Measurements from ENCODE around the gene ELMOD2.

ELMOD2 gene

DNA sequence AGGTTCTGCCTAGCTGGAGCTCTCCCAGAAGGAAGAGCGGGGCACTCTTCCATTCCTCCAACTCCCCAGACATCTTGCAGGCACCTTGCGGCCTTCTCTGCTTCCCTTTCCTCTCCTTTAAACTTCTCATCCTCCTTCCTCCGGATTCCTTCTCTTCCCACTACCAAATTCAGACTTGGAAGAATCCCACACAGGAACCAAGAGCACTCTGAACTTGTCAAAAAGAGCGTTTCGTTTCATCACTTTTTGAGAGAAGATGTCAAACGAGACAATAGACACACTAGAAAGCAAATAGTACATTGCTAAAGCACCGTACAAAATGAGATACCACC, 45.3 kb downstream of the ELMOD2 start:
- CTCF ChIA-PET, result no interaction called here
- Histone ChIP-seq H3K4me1 (ENCODE audit: control insufficient read depth, insufficient read depth, low read length) (no peaks in the 10 kb centered on the region), H3K27ac (ENCODE audit: extremely low read depth, low read depth, low read length) (no peak overlapping the region), H3K36me3 (ENCODE audit: control insufficient read depth in 2 of 2, insufficient read depth in 1 of 2, low read length in 2 of 2) (no peaks in the 10 kb centered on the region), H3K9me3 (ENCODE audit: control insufficient read depth, insufficient read depth, low read depth, low read length) (no peaks in the 10 kb centered on the region), H3K4me3 (ENCODE audit: low read depth, low read length) (no peak overlapping the region)
- TF ChIP-seq, protein P1, sequence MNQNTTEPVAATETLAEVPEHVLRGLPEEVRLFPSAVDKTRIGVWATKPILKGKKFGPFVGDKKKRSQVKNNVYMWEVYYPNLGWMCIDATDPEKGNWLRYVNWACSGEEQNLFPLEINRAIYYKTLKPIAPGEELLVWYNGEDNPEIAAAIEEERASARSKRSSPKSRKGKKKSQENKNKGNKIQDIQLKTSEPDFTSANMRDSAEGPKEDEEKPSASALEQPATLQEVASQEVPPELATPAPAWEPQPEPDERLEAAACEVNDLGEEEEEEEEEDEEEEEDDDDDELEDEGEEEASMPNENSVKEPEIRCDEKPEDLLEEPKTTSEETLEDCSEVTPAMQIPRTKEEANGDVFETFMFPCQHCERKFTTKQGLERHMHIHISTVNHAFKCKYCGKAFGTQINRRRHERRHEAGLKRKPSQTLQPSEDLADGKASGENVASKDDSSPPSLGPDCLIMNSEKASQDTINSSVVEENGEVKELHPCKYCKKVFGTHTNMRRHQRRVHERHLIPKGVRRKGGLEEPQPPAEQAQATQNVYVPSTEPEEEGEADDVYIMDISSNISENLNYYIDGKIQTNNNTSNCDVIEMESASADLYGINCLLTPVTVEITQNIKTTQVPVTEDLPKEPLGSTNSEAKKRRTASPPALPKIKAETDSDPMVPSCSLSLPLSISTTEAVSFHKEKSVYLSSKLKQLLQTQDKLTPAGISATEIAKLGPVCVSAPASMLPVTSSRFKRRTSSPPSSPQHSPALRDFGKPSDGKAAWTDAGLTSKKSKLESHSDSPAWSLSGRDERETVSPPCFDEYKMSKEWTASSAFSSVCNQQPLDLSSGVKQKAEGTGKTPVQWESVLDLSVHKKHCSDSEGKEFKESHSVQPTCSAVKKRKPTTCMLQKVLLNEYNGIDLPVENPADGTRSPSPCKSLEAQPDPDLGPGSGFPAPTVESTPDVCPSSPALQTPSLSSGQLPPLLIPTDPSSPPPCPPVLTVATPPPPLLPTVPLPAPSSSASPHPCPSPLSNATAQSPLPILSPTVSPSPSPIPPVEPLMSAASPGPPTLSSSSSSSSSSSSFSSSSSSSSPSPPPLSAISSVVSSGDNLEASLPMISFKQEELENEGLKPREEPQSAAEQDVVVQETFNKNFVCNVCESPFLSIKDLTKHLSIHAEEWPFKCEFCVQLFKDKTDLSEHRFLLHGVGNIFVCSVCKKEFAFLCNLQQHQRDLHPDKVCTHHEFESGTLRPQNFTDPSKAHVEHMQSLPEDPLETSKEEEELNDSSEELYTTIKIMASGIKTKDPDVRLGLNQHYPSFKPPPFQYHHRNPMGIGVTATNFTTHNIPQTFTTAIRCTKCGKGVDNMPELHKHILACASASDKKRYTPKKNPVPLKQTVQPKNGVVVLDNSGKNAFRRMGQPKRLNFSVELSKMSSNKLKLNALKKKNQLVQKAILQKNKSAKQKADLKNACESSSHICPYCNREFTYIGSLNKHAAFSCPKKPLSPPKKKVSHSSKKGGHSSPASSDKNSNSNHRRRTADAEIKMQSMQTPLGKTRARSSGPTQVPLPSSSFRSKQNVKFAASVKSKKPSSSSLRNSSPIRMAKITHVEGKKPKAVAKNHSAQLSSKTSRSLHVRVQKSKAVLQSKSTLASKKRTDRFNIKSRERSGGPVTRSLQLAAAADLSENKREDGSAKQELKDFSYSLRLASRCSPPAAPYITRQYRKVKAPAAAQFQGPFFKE (tag by site-specific recombination; IDR thresholded peaks at IDR 0.05; ENCODE audit: borderline replicate concordance), result no peak
- TF ChIP-seq, protein P2, sequence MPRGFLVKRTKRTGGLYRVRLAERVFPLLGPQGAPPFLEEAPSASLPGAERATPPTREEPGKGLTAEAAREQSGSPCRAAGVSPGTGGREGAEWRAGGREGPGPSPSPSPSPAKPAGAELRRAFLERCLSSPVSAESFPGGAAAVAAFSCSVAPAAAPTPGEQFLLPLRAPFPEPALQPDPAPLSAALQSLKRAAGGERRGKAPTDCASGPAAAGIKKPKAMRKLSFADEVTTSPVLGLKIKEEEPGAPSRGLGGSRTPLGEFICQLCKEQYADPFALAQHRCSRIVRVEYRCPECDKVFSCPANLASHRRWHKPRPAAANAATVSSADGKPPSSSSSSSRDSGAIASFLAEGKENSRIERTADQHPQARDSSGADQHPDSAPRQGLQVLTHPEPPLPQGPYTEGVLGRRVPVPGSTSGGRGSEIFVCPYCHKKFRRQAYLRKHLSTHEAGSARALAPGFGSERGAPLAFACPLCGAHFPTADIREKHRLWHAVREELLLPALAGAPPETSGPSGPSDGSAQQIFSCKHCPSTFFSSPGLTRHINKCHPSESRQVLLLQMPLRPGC (tag by site-specific recombination; IDR thresholded peaks at IDR 0.05), result no peak
- TF ChIP-seq, protein P3, sequence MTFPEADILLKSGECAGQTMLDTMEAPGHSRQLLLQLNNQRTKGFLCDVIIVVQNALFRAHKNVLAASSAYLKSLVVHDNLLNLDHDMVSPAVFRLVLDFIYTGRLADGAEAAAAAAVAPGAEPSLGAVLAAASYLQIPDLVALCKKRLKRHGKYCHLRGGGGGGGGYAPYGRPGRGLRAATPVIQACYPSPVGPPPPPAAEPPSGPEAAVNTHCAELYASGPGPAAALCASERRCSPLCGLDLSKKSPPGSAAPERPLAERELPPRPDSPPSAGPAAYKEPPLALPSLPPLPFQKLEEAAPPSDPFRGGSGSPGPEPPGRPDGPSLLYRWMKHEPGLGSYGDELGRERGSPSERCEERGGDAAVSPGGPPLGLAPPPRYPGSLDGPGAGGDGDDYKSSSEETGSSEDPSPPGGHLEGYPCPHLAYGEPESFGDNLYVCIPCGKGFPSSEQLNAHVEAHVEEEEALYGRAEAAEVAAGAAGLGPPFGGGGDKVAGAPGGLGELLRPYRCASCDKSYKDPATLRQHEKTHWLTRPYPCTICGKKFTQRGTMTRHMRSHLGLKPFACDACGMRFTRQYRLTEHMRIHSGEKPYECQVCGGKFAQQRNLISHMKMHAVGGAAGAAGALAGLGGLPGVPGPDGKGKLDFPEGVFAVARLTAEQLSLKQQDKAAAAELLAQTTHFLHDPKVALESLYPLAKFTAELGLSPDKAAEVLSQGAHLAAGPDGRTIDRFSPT (tag by site-specific recombination; IDR thresholded peaks at IDR 0.05), result no peak
- TF ChIP-seq, protein P4, sequence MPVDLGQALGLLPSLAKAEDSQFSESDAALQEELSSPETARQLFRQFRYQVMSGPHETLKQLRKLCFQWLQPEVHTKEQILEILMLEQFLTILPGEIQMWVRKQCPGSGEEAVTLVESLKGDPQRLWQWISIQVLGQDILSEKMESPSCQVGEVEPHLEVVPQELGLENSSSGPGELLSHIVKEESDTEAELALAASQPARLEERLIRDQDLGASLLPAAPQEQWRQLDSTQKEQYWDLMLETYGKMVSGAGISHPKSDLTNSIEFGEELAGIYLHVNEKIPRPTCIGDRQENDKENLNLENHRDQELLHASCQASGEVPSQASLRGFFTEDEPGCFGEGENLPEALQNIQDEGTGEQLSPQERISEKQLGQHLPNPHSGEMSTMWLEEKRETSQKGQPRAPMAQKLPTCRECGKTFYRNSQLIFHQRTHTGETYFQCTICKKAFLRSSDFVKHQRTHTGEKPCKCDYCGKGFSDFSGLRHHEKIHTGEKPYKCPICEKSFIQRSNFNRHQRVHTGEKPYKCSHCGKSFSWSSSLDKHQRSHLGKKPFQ (tag by site-specific recombination; IDR thresholded peaks at IDR 0.05), result no peak
- TF ChIP-seq HOXC10 (CRISPR knock-in tag; IDR thresholded peaks at IDR 0.05) (no peak), ZNF707 (tag by site-specific recombination; IDR thresholded peaks at IDR 0.05) (no peak), WT1 (tag by site-specific recombination; IDR thresholded peaks at IDR 0.05) (no peak), ZNF10 (tag by site-specific recombination; IDR thresholded peaks at IDR 0.05) (no peak), ZNF521 (tag by site-specific recombination; IDR thresholded peaks at IDR 0.05) (no peak), ZNF16 (tag by site-specific recombination; IDR thresholded peaks at IDR 0.05; ENCODE audit: low read depth) (no peak), ZNF214 (tag by site-specific recombination; IDR thresholded peaks at IDR 0.05; ENCODE audit: borderline replicate concordance) (no peak), SP7 (tag by site-specific recombination; IDR thresholded peaks at IDR 0.05) (no peak)
- TF ChIP-seq, protein P5, sequence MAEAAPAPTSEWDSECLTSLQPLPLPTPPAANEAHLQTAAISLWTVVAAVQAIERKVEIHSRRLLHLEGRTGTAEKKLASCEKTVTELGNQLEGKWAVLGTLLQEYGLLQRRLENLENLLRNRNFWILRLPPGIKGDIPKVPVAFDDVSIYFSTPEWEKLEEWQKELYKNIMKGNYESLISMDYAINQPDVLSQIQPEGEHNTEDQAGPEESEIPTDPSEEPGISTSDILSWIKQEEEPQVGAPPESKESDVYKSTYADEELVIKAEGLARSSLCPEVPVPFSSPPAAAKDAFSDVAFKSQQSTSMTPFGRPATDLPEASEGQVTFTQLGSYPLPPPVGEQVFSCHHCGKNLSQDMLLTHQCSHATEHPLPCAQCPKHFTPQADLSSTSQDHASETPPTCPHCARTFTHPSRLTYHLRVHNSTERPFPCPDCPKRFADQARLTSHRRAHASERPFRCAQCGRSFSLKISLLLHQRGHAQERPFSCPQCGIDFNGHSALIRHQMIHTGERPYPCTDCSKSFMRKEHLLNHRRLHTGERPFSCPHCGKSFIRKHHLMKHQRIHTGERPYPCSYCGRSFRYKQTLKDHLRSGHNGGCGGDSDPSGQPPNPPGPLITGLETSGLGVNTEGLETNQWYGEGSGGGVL (tag by site-specific recombination; IDR thresholded peaks at IDR 0.05), result no peak
- TF ChIP-seq, protein P6, sequence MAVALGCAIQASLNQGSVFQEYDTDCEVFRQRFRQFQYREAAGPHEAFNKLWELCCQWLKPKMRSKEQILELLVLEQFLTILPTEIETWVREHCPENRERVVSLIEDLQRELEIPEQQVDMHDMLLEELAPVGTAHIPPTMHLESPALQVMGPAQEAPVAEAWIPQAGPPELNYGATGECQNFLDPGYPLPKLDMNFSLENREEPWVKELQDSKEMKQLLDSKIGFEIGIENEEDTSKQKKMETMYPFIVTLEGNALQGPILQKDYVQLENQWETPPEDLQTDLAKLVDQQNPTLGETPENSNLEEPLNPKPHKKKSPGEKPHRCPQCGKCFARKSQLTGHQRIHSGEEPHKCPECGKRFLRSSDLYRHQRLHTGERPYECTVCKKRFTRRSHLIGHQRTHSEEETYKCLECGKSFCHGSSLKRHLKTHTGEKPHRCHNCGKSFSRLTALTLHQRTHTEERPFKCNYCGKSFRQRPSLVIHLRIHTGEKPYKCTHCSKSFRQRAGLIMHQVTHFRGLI (tag by site-specific recombination; IDR thresholded peaks at IDR 0.05), result no peak
- TF ChIP-seq, protein P7, sequence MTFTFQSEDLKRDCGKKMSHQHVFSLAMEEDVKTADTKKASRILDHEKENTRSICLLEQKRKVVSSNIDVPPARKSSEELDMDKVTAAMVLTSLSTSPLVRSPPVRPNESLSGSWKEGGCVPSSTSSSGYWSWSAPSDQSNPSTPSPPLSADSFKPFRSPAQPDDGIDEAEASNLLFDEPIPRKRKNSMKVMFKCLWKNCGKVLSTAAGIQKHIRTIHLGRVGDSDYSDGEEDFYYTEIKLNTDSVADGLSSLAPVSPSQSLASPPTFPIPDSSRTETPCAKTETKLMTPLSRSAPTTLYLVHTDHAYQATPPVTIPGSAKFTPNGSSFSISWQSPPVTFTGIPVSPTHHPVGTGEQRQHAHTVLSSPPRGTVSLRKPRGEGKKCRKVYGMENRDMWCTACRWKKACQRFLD (tag by site-specific recombination; IDR thresholded peaks at IDR 0.05), result no peak
- TF ChIP-seq, protein P8, sequence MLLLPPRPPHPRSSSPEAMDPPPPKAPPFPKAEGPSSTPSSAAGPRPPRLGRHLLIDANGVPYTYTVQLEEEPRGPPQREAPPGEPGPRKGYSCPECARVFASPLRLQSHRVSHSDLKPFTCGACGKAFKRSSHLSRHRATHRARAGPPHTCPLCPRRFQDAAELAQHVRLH (tag by site-specific recombination; IDR thresholded peaks at IDR 0.05), result no peak
- POLR2A ChIA-PET, result no interaction called here

Data from HEK293 (cell line).